Suppressor macrophage treated with lipopolysaccharide for 1 hour (primary cell): ENCODE measurements around the gene NOS1AP.
"Not testable (repeated sequence)": the region's sequence is repeated elsewhere in the genome, so short reads cannot be mapped to it uniquely, and the experiment has no call there.

Experiments
- DNase-seq, 3 donors: peaks; one replicate each; pipeline ENCODE4 v3.0.0-alpha.2; 2020 to 2022

The NOS1AP gene

DNA sequence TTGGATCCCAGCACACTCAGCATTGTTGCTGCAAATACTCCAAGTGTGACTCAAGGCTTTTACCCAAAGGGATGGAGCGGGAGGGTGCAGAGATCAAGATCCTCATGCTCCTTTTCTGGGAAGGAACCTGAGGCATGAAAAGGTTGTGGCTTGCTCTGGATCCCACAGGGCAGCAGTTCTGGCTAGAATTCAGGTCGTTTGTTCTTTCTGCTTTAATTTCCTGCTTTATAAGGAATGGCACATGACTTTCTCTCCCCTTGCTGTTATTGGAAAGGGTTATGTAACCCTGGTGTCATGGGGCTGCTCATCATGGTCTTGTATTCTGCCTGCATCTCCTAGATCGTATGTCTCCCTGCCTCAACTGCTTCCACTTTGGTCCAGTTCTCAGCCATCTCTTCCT lies 101.6 kb downstream of the NOS1AP start:
- no peak for DNase-seq

DNA sequence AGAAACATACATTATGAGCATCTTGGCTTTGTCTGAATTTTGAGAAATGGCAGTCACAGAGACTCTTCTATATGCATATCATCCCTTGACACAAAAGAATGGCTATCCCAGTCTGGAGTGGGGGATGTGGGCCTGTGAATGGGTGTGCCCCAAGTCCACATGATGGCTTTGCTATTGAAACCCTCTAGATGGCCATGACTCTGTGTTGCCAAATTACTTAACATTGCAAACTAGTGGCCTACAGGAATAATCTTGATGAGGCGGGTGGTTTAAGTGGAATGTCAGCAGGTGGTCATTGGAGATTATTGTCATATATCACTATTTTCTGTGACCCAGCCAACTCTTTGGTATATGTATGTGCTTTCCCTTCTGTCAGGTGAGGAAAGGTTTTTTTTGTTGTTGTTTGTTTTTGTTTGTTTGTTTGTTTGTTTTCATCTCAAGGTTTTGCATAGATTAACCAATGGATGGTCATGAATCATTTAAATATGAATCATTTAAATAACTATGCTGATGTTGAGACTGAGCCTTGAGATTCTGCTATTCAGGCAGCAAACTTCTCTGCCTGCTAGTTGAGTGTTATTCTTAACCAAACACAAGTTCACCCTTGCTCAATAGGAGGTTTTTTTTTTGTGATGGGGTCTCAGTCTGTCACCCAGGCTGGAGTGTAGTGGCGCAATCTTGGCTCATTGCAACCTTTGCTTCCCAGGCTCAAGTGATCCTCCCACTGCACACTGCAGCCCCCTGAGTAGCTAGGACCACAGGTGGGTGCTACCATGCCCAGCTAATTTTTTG lies 103.0 kb downstream of the NOS1AP start:
- DNase-seq, result no peak

DNA sequence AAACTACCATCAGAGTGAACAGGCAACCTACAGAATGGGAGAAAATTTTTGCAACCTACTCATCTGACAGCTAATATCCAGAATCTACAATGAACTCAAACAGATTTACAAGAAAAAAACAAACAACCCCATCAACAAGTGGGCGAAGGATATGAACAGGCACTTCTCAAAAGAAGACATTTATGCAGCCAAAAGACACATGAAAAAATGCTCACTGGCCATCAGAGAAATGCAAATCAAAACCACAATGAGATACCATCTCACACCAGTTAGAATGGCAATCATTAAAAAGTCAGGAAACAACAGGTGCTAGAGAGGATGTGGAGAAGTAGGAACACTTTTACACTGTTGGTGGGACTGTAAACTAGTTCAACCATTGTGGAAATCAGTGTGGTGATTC lies 104.1 kb downstream of the NOS1AP start:
- not testable (repeated sequence) for DNase-seq

DNA sequence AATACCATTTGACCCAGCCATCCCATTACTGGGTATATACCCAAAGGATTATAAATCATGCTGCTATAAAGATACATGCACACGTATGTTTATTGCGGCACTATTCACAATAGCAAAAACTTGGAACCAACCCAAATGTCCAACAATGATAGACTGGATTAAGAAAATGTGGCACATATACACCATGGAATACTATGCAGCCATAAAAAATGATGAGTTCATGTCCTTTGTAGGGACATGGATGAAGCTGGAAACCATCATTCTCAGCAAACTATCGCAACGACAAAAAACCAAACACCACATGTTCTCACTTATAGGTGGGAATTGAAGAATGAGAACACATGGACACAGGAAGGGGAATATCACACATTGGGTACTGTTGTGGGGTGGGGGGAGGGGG lies 104.5 kb downstream of the NOS1AP start:
- DNase-seq, result not testable (repeated sequence)

DNA sequence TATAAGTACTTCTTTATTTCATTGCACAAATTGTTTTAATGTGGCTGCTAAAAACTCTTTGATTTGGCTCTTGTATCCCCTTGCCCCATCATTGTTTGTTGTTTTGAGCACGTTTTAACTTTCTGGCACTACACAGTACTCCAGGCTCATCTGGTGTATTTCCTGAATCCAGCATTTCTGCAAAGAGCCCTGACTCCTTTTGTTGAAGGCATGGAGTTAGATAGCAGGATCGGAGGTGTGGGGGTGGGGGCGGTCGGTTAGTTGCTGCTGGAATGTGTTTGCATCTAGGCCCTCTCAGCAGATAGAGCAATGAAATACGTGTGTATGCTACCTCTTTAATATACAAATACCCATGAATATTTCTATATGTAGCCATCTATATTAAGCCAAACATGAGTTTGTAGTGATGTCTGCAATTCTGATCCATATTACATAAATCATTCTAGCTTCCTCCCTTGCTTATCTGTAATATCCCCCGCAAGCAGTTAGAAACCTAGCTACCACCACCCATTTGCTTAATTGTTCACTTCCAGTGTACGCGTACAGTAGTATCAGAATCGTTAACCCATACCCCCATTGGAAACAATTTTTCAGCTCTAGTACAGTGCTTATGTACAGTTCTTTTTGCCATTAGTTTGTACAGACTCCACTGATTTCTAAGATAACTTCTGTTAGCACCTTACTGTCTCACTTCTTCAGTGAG lies 106.0 kb downstream of the NOS1AP start:
- no peak for DNase-seq

DNA sequence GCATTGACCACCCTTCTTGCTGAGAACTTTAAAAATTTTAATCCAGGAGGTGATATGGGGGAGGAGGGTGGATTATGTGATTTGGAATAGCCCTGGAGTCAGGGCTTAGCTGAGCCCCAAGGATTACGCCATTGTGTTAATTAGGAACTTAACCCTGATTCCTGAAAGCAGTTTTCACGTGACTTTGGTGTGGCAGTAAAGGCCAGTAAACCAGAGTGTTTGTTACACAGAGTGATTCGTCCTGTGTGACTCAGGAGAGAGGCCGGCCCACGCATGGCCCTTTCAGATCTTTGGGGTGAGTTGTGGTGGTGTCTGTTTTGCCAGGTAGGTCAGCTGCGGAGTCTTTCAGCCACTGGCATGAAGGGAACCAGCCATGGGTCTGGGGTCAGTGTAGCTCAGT lies 107.6 kb downstream of the NOS1AP start:
- DNase-seq, result peak; percentile 35 to 47 (median 43)

DNA sequence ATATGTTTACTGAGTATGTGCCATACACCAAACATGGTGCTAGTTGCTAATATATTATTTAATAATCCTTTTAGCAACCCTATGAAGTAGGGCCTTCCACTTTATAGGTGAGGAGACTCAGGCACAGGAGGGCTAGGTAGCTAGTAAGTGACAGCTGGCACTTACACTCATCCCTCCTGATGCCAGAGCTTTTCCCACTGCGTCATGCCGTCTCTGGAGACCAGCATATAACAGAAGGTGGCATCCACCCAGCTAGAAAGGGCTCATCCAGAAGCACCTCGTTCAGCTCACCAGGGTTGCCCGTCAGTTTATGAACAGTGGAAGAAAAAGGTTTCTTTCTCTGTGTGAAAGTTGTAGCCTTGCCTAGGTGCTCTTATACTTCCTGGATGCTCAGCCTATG lies 108.9 kb downstream of the NOS1AP start:
- DNase-seq, result no peak

DNA sequence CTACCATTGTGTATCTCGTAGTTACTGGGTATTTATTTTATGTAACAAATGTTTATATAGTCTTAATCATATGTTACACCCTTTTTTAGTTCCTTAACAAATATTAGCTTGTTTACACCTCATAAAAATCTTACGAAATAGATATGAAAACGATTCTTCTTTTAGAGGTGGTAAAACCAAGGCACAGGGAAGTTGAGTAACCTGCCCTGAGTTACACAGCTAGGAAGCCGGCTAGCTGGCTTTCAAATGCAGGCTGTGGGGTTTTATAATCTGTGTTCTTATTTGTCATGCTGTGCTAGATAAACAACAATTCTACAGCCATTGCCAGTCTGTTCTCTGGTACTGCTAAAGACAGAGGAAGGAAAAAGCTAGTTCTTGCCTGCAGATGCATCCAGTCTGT lies 109.6 kb downstream of the NOS1AP start:
- no peak for DNase-seq

DNA sequence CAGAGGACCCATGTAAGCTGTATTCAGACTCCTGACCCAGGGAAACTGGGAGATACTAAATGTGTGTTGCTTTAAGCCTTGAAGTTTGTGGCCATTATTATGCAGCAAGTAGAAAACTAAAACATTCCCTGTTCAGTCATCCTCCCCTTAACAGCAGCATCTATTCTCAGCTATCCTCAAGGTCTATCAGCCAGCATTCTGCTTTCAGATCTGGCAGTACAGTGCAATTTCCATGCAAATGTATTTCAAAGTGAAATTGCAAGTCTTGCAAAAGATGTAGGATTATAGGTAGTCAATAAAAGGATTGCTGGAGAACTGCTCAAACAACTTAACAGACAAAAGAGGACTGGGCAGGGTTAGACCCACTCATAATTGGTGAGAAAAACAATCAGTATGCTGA lies 111.3 kb downstream of the NOS1AP start:
- no peak for DNase-seq

DNA sequence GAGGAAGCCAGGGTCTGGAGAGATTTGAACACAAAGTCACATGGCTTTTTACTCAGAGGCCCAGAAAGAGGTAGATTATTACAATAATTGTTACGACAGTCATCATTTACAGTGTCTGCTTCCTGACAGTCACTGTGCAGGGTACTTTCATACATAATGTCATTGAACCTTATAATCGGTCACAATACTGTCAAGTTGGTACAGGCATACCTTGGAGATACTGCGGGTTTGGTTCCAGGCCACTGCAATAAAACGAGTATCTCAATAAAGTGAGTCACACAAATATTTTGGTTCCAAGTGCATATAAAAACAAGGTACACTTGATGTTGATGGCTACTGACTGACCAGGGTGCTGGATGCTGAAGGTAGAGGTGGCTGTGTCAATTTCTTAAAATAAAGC lies 112.6 kb downstream of the NOS1AP start:
- DNase-seq, result no peak

DNA sequence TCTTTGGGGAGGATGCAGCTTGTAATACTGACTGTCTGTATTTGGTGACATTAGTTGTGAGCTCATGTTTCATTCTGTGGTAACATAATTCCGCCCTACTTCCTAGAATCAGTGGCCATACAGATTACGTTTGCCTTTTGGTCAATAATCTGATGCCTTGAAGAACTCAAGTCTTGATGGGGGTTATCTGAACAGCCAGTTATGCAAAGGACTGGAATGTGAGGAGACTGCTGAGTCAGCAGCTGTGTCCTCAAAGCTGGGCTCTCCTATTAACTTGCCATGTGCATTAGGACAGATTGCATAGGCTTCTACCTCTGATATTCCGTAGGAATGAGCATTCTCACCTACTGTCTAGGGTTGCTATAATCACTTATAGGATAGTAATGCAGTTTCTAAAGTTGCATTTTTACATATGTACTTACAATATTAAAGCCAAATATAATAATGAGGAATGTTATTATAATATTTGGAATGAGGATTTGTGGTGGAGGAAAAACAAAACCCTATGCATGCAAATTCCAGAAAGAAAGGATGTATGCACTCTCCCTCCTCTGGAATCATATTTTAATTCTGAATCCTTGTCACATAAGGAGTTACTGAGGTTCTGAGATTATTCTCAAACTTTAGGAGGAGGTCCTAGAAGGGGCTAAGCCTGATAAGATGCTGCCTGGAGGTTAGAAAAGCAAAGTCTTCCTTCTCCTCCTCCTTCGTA lies 116.0 kb downstream of the NOS1AP start:
- DNase-seq, result no peak

DNA sequence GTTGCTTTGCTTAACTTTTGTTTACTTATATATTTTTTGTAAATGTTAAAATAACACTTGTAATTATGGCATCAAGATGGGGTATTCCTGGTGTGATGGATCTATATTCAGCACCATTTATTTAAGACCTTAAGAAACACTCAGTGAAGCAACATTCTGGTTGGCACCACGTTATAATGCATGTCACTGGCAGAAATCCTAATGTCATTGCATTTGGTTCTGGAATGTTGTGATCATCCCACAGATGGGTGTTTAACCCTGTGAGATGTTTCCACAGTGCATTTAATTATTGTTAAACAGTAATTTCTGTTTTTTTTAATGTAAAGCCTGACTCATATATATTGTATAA lies 116.5 kb downstream of the NOS1AP start:
- DNase-seq, result no peak

DNA sequence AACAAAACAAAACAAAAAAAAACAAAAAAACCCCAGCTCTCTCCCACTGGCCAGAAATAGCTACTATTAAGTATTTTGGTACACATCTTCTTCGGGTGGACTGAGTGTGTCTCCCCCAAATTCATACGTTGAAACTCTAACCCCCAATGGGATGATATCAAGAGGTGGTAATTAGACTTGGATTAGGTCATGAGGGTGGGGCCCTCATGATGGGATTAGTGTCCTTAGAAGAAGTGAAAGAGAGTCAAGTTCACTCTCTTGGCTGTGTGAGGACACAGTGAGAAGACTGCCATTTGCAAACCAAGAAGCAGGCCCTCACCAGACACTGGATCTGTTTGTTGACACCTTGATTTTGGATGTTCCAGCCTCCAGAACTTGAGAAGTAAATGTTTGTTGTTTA lies 116.9 kb downstream of the NOS1AP start:
- no peak for DNase-seq

DNA sequence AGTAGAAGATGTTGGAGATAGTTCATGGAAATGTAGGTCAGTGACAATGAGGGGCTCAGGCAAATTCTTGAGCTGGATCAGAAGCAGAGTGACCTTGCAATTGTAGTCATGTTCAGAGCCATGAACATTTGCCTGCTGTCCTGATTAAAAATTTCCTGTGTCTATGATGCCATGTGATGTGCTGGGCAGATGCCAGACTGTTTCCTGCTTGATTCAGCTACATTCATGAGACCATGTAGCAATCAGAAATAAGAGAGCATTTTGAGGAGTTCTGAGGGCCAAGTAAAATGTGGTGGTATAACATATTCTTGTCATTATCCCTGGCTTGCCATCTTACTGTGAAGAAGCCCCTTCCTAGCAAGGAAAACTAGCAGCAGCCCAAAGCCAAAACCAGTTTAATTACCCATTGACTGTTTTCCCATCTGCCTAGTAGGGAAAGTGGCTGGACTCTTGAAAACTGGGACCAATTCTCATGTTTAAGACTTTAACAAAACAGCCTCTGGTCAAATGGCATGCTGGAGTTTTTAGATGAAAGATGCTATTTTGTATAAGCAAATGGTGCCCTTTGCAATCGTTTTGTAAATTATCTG lies 118.3 kb downstream of the NOS1AP start:
- DNase-seq, result no peak

DNA sequence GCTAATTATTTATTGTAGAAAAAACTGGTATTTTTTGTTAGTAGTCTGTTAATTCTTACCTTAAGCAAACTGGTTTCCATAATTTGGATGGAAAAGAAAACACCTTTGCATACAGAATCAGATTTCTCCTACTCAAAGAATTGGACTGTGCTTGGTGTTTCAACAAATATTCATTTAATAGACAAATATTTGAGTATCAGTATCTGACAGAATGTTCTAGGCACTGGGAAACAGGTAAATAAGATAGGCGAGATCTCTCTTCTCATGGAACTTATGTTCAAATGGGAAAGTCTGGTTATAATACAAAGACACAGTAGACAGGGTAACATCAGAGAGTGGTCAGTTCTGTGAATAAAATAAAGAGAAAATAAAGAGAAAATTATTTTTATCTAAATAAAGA lies 119.9 kb downstream of the NOS1AP start:
- DNase-seq, result no peak

DNA sequence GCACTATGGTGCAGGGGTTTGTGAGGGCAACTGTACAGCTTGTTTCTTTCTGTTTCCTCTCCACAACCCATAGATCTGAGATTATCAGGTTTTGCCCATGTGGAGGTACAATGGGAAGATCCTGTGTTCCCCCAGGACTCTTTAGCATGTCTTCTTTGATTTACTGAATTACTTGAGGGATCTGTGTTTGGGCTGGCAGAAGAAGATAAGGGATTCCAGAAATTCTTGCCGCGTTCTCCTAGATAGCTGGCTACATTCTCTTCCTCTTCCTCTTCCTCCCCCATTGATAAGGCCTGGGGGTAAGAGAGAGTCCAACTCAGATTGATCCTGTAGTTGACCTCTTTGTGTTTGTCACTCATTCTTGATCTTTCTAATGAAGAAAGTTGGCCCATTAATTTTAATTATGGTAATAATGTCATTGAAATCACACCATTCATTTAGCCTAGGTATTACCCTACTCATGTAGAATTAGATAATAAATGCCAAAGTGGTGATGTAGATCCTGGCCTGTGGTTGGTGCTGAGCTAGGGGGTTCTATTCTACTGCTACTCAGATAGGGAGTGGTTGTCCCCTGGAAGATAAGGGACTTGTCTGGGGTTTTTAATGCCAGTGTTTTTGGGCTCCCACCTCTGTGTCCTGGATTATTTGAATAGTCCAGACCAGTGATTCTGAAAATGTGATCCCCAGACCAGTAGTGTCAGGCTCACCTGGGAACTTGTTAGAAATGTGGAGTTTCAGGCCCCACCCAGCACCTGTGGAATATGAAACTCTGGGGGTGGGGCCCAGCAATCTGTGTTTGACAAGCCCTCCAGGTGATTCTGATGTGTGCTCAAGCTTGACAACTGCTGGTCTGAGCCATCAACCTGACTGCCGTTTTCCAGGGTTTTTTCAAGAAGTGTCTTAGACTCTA lies 122.2 kb downstream of the NOS1AP start:
- DNase-seq, result no peak

DNA sequence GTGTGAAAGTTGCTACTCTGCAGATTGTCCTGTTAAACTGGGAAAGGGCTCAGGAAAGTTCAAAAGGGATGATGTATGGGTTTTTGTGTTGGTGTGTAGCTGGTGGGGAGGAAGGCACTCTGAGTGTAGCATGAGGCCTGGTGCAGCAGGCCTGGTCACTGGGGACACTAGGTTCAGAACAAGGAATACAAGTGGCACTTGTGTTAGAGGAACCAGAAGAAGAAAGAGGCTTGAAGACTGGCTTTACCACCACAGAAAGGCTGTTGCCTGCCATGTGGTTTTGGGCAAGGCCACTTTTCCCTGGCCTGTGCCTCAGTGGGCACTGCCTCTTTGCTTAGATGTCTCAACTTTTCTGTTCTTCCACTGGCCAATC lies 122.8 kb downstream of the NOS1AP start:
- no peak for DNase-seq

DNA sequence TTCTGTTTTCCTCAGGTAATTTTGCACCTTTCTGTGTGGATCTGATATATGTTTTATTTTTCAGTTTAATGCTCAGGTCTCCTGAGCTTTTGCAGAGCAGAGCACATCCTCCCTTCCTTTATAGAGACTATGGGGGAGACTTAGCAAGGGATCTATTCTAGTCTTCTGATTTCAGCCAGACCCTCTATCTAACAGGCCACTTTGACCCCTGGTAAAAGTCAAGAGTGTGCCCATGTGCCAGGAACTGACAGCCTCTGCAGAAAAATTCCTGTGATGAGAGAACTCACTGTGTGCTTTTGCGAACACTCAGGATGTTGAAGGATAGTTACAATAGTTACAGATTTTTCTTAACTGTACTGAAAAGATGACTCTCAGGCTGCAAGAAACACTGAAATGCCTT lies 123.3 kb downstream of the NOS1AP start:
- no peak for DNase-seq

DNA sequence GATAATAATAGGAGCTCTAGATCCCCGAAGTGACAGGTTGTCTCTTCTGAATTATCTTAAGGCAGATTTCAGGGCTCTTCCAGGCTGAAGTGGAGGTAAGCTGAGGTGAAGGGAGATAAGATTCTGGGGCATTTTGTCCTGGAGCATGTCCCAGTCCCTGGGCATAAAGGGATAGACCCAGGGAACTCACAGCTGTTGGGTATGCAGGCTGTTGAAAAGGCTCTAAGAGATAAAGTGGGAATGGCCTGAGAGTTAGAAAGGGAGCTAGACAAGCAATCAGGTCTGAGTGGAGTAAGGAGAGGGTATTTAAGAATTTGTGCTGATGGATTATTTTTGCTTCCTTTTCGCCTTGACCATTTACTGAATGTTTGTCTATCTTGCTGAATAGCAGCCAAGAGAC lies 123.7 kb downstream of the NOS1AP start:
- no peak for DNase-seq

DNA sequence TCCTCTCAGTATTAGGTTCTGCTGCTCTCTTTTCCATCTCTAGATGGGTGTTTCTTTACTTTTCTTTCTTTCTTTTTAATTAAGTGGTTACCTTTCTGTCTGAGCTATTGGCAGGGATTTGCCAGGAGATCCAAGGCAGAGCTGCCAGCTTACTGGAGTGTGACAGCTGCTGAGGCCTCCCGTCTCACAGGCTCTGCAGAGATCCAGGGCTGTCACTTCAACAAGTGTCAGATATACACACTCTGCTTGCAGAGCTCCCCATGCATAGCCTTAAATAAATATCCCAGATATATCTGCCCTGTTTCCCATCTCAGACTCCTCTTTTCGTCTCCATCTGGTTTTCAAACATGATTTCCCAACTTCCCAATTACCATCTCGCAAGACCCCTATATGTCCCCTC lies 124.3 kb downstream of the NOS1AP start:
- DNase-seq, result no peak

DNA sequence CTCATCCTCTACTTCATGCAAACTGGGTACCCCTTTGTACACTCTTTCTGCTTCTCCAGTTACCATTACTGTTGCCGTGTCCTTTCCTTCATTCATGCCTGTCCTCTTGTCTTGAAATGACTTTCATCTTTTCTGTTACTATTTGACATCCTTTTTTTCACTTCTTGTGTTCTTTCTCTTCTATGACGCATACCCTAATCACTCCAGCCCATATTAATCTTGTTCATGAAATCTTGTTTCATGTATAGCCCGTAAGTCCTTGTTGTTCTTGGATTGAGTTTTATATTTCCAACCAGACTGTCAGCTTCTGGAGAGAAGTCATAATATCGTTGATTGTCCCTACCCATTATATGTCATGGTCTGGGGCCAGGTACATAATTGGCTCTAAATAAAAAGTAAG lies 126.1 kb downstream of the NOS1AP start:
- DNase-seq, result no peak

DNA sequence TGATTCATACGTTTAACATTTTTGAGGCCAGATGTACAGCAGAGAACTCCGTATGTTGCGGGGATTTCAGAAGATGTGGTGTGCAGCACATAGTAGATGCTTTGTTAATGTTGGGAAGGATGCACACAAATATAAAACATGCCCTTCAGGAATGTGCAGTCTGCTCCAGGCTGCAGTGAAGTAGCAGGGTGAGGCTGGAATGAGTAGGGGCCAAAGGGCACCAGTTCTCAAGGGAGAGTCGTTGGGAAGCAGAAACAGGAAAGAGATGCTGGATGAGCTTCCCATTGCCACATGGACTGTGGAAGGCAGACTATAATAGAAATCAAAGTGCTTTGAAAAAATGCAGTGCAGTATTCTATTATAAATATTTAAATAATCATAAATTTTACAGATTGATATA lies 126.9 kb downstream of the NOS1AP start:
- DNase-seq, result no peak

DNA sequence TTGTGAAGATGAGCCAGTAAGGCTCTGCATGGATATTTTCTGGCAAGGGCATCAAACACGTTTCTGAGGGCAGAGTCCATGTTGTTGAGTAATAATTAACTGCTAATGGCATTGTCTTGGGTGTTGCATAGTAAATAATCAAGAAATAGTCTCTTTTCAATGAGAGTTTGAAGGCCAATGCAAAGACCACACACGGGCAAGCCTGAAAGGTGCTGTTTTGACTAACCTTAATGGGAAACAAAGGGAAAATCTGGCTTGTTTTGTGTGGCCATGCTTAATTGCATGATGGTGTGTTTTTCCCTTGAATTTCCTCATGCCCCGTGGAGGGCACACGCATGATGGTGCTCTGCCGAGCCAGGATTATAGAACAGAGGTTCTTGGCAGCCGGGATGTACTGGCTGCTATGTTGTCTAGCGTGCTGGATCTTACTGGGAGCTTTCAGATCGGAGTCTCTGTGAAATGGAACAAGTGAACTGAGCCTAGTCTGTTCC lies 127.6 kb downstream of the NOS1AP start:
- no peak for DNase-seq
